ENCODE measurements around the gene BCL10. TPM values are rescaled to one million over a fixed set of nuclear protein-coding genes. Genes with fewer than 3 reads are reported as not detected.

The BCL10 gene
- total RNA-seq, 4 donors from 2014 or later, result 12.6 to 20.3 (median 13.0) TPM

DNA sequence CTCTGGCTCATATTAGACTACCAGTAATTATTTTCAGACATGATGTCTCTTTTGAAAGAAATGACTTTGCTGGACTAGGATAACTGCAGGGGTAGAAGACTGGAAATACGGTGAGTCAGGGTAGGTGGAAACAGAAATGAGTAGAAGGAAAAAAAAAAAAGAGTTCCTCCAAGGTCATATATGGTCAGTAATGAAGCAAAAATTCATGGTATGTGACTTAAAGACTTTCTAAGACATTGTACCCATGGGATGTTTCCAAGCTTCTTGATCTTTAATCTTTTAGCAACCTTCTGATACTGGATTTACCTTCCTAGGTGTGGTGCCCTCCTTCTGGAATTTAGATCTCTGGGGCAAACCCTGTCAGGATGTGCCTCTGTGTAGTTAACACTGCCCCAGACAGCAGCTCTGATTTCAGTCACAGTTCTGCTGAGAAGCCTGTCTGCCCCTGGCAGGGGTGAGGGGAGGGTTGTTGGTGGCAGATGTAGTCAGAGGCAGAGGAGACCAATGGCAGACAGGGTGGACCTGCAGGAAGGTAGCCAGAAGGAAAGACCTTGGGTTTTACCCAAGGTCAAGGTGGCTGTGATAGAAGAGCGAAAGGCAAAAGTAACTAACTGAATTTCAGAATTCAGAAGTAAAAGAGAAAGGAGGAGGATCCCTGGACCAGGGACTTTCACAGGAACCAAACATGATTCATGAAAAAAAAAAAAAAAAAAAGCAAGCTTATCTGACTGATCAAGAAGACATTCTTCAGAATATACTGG lies 44.1 kb upstream of the BCL10 start:
- Histone ChIP-seq H3K4me1 (no peaks in the 10 kb centered on the region), H3K27ac (no peak overlapping the region), H3K36me3 (peaks cover 0 to 4% (median 0%) of the 10 kb centered on the region in 3 donors), H3K27me3 (no peaks in the 10 kb centered on the region), H3K4me3 (no peak overlapping the region), H3K9me3 (no peaks in the 10 kb centered on the region)
- no peak for DNase-seq (ENCODE audit: low spot score in 2 of 2)
- TF ChIP-seq POLR2A (IDR thresholded peaks at IDR 0.05) (no peak), CTCF (IDR thresholded peaks at IDR 0.05) (no peak), EP300 (IDR thresholded peaks at IDR 0.05) (no peak)
- 86 to 88% methylated on average over 2 of the region's 2 CpGs for WGBS, 2 donors

GRCh38 chr1:85319931-85320330 lies 43.5 kb upstream of the BCL10 start:
- Histone ChIP-seq H3K9me3 (no peaks in the 10 kb centered on the region), H3K27ac (no peak overlapping the region), H3K36me3 (peaks cover 0 to 4% (median 0%) of the 10 kb centered on the region in 3 donors), H3K4me3 (no peak overlapping the region), H3K27me3 (no peaks in the 10 kb centered on the region), H3K4me1 (no peaks in the 10 kb centered on the region)
- DNase-seq (ENCODE audit: low spot score in 2 of 2), result no peak
- 71 to 83% methylated on average over 4 of the region's 4 CpGs for WGBS, 2 donors
- no peak for TF ChIP-seq POLR2A (IDR thresholded peaks at IDR 0.05)
- no peak for TF ChIP-seq EP300 (IDR thresholded peaks at IDR 0.05)

DNA sequence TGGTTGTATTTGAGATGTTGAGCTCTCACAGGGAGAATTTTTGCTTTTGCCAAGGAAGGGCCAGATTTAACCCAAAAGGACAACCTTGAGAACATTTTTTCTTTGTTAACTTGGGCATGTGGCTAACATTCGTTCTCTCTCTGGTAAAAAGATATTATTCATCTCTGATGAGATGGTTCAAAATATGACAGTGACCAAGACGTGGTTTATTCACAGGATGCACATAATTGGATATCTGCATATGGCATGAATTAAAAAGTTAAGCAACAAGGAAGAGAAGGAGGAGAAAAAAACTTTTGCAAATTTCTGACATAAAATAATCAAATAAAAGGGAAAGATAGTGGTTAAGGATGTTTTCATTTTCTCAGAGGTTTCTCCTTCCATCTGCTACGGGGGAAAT lies 43.1 kb upstream of the BCL10 start:
- Histone ChIP-seq H3K27me3 (no peaks in the 10 kb centered on the region), H3K36me3 (peaks cover 0 to 4% (median 0%) of the 10 kb centered on the region in 3 donors), H3K4me1 (peaks cover 0 to 3% (median 0%) of the 10 kb centered on the region in 4 donors), H3K4me3 (no peak overlapping the region), H3K9me3 (no peaks in the 10 kb centered on the region), H3K27ac (no peak overlapping the region)
- TF ChIP-seq CTCF (IDR thresholded peaks at IDR 0.05), result no peak
- TF ChIP-seq POLR2A (IDR thresholded peaks at IDR 0.05), result no peak
- TF ChIP-seq EP300 (IDR thresholded peaks at IDR 0.05), result no peak
- 85 to 91% methylated on average over 3 of the region's 3 CpGs for WGBS, 2 donors
- DNase-seq (ENCODE audit: low spot score in 2 of 2), result no peak

GRCh38 chr1:85318217-85318616 lies 41.8 kb upstream of the BCL10 start:
- Histone ChIP-seq H3K4me1 (peaks cover 0 to 7% (median 0%) of the 10 kb centered on the region in 4 donors), H3K4me3 (no peak overlapping the region), H3K27ac (no peak overlapping the region), H3K36me3 (peaks cover 0 to 4% (median 0%) of the 10 kb centered on the region in 3 donors), H3K27me3 (no peaks in the 10 kb centered on the region), H3K9me3 (no peaks in the 10 kb centered on the region)
- WGBS, 2 donors, result 100% methylated on average over 1 of the region's 1 CpG
- TF ChIP-seq EP300 (IDR thresholded peaks at IDR 0.05), result no peak
- no peak for TF ChIP-seq POLR2A (IDR thresholded peaks at IDR 0.05)
- TF ChIP-seq CTCF (IDR thresholded peaks at IDR 0.05), result no peak
- no peak for DNase-seq (ENCODE audit: low spot score in 2 of 2)

- DNase-seq (ENCODE audit: low spot score in 2 of 2), result no peak
- peaks cover 0 to 4% (median 0%) of the 10 kb centered on the region in 3 donors for H3K36me3 ChIP-seq
- H3K4me1 ChIP-seq, result peaks cover 0 to 7% (median 0%) of the 10 kb centered on the region in 4 donors
- TF ChIP-seq POLR2A (IDR thresholded peaks at IDR 0.05), result no peak
- 55 to 58% methylated on average over 5 of the region's 5 CpGs for WGBS, 2 donors
- no peaks in the 10 kb centered on the region for H3K9me3 ChIP-seq
- no peak overlapping the region for H3K4me3 ChIP-seq
- no peaks in the 10 kb centered on the region for H3K27me3 ChIP-seq
- no peak overlapping the region for H3K27ac ChIP-seq
Measured at GRCh38 chr1:85317560-85317959, 41.1 kb upstream of the BCL10 start.

GRCh38 chr1:85316321-85316720 lies 39.9 kb upstream of the BCL10 start:
- no peaks in the 10 kb centered on the region for H3K9me3 ChIP-seq
- H3K27ac ChIP-seq, result no peak overlapping the region
- DNase-seq (ENCODE audit: low spot score in 2 of 2), result no peak
- peaks cover 0 to 3% (median 0%) of the 10 kb centered on the region in 3 donors for H3K36me3 ChIP-seq
- TF ChIP-seq CTCF (IDR thresholded peaks at IDR 0.05), result no peak
- no peak for TF ChIP-seq POLR2A (IDR thresholded peaks at IDR 0.05)
- no peak for TF ChIP-seq EP300 (IDR thresholded peaks at IDR 0.05)
- peaks cover 0 to 7% (median 0%) of the 10 kb centered on the region in 4 donors for H3K4me1 ChIP-seq
- no peaks in the 10 kb centered on the region for H3K27me3 ChIP-seq
- H3K4me3 ChIP-seq, result no peak overlapping the region
- WGBS, 2 donors, result 89 to 93% methylated on average over 2 of the region's 2 CpGs

Measured in tibial nerve (tissue), 4 donors.